K562 (cell line): ENCODE measurements around the gene OSGIN1. TPM values are rescaled to one million over a fixed set of nuclear protein-coding genes. Genes with fewer than 3 reads are reported as not detected.

Source experiments
- ATAC-seq: fragments of 200-7000 bp; cut with Tn5 transposase; 3 replicates; pipeline ENCODE4 v1.9.1; 2020; ENCODE audit warnings: moderate library complexity
- BruUV-seq: library from RNA; stranded (reverse); fragments of 400-500 nt; replicated peaks from 2 replicates; lab custom pipeline; 2021; lab: Mats Ljungman, UMichigan
- CTCF ChIA-PET: fragments of 300-600 bp; formaldehyde crosslinking; extraction: SDS; loops from one replicate; lab custom pipeline; 2021; ENCODE audit warnings: low intra/inter-chr PET ratio; lab: Yijun Ruan, JAX
- POLR2A ChIA-PET: fragments of 300-600, 350-650 bp; sonication (Branson Sonifier 250); formaldehyde crosslinking; extraction: SDS; loops from one replicate; lab custom pipeline; 2021; ENCODE audit warnings: antibody characterized with exemption, inconsistent platforms; lab: Yijun Ruan, JAX
- DNase-seq, 4 experiments: peaks; one replicate each; pipeline versions ENCODE4 v3.0.0 to v3.0.0-alpha.2; 2011 to 2018; ENCODE audit warnings: low spot score in 3 of 4, mixed read lengths in 3 of 4; ENCODE audit errors: extremely low read depth in 1 of 4
- FAIRE-seq: peaks from 2 replicates; lab custom pipeline; 2011; peaks lifted over from hg19 to GRCh38; lab: Jason Lieb, UNC
- H2AFZ ChIP-seq: 2 replicates; pipeline ENCODE4 v1.6.0; 2011; ENCODE audit warnings: low read depth, low read length, control low read depth, inconsistent platforms
- H3K27ac ChIP-seq: fragments of 200-600 bp; 3 replicates; pipeline ENCODE4 v1.8.0; 2011; ENCODE audit warnings: low read depth, mild to moderate bottlenecking, control low read depth, inconsistent platforms, low read length, moderate library complexity, mixed read lengths; ENCODE audit errors: extremely low read depth
- H3K27me3 ChIP-seq, 2 experiments: fragments of 300-600 bp in 1 of 2; 2 replicates in 1 of 2; 3 replicates in 1 of 2; pipeline versions ENCODE4 v1.6.0 to v1.8.0; 2011; ENCODE audit warnings: inconsistent platforms in 2 of 2, low read length in 2 of 2, mild to moderate bottlenecking in 1 of 2, mixed read lengths in 1 of 2, moderate library complexity in 1 of 2; ENCODE audit not compliant: control insufficient read depth in 2 of 2, insufficient read depth in 2 of 2
- H3K36me3 ChIP-seq: fragments of 300-600 bp; 3 replicates; pipeline ENCODE4 v1.8.0; 2011; ENCODE audit warnings: mild to moderate bottlenecking, low read length, inconsistent platforms; ENCODE audit not compliant: control insufficient read depth, insufficient read depth
- H3K4me1 ChIP-seq, 2 experiments: fragments of 200-600 bp in 1 of 2; replicated peaks in 1 of 2; 2 replicates in 1 of 2; 3 replicates in 1 of 2; pipeline versions ENCODE4 v1.5.1 to v1.8.0; 2011; ENCODE audit warnings: inconsistent platforms in 2 of 2, low read length in 2 of 2, mild to moderate bottlenecking in 1 of 2, mixed read lengths in 1 of 2, moderate library complexity in 1 of 2; ENCODE audit not compliant: control insufficient read depth in 2 of 2, insufficient read depth in 2 of 2
- H3K4me2 ChIP-seq: 2 replicates; pipeline ENCODE4 v1.6.1; 2011; ENCODE audit warnings: low read length, control low read depth, inconsistent platforms, mixed read lengths; ENCODE audit not compliant: insufficient read depth
- H3K4me3 ChIP-seq: fragments of 200-600 bp; sonication (generic), shearing (Covaris generic); 2 replicates; pipeline ENCODE4 v1.5.1; 2016; ENCODE audit warnings: control low read depth, inconsistent platforms
- H3K79me2 ChIP-seq: fragments of 200-600 bp; 3 replicates; pipeline ENCODE4 v1.8.0; 2011; ENCODE audit warnings: low read length, inconsistent platforms; ENCODE audit not compliant: control insufficient read depth, insufficient read depth
- H3K9ac ChIP-seq, 2 experiments: 2 replicates each; pipeline versions ENCODE4 v1.6.0 to v1.6.1; 2011; ENCODE audit warnings: low read depth in 2 of 2, low read length in 2 of 2, control low read depth in 1 of 2, inconsistent platforms in 1 of 2, mild to moderate bottlenecking in 1 of 2, mixed read lengths in 1 of 2; ENCODE audit not compliant: insufficient read depth in 1 of 2
- H3K9me1 ChIP-seq: one replicate; pipeline ENCODE4 v1.6.0; 2011; ENCODE audit warnings: inconsistent platforms, mild to moderate bottlenecking, low read length, moderate library complexity; ENCODE audit not compliant: control insufficient read depth, insufficient read depth
- H3K9me3 ChIP-seq: replicated peaks from 2 replicates; pipeline ENCODE4 v1.5.1; 2011; ENCODE audit warnings: low read depth, low read length, inconsistent platforms; ENCODE audit not compliant: control insufficient read depth, insufficient read depth
- H4K20me1 ChIP-seq: replicated peaks from 2 replicates; pipeline ENCODE4 v1.6.1; 2011; ENCODE audit warnings: low read length, inconsistent platforms, mixed read lengths; ENCODE audit not compliant: control insufficient read depth, insufficient read depth
- FOSL1 ChIP-seq: fragments of 200-800 bp; sonication (Bioruptor generic); conservative IDR thresholded peaks from 2 replicates; pipeline ENCODE4 v1.6.1; 2016; ENCODE audit warnings: missing genetic modification characterization, missing compliant biosample characterization
- RCOR1 ChIP-seq, 2 experiments: IDR thresholded peaks; 2 replicates each; pipeline ENCODE4 v1.6.1; 2012; ENCODE audit warnings: low read depth in 2 of 2, low read length in 2 of 2, borderline replicate concordance in 1 of 2, improper control_type of control experiment in 1 of 2
- WGBS: fragments of 100-300 bp; shearing (Covaris generic); methylation state at CpG from one replicate; pipeline ENCODE4 v1.1.6; 2016; ENCODE audit warnings: low coverage, mixed read lengths; ENCODE audit not compliant: insufficient coverage; ENCODE audit errors: missing lambda C conversion rate; 5-methylcytosine and 5-hydroxymethylcytosine counted together
- in situ Hi-C: fragments of 300-500 bp; cut with MboI; formaldehyde crosslinking; loops from 4 replicates; pipeline ENCODE4 v1.15.0; 2018; ENCODE audit warnings: inconsistent platforms, mixed read lengths
- intact Hi-C: fragments of 100-400 bp; cut with micrococcal nuclease; formaldehyde crosslinking; loops from 2 replicates; pipeline ENCODE4 v1.14.2; 2022
- polyA plus RNA-seq, 8 experiments: library from polyadenylated mRNA; depleted of rRNA in 4 of 8; stranded (reverse) in 5 of 8; unstranded in 3 of 8; fragments of >200 nt; fragmentation: Nextera tagmentation in 2 of 8; fragmentation: Illumina TruSeq in 1 of 8; extraction: Ambion mirVana in 2 of 8; extraction: Trizol in 1 of 8; gene quantifications; 2 replicates each; pipeline versions ENCODE4 v1.2.1 to v1.2.3, GENCODE V29; 2011 to 2014; ENCODE audit warnings: inconsistent platforms in 1 of 8, missing spikeins in 1 of 8
- total RNA-seq, 7 experiments: library from RNA; depleted of rRNA in 6 of 7; stranded (reverse); fragments of >200 nt in 6 of 7; fragmentation: Illumina TruSeq in 2 of 7; extraction: Trizol in 2 of 7; gene quantifications; 2 replicates each; pipeline versions ENCODE4 v1.2.1 to v1.2.3, GENCODE V29; 2011 to 2021; ENCODE audit warnings: low replicate concordance in 1 of 7
- TF ChIP-seq, protein P1 (sequence below): fragments of 250-450 bp; sonication (Bioruptor Pico); IDR thresholded peaks from 2 replicates; pipeline ENCODE4 v1.8.0; 2022; ENCODE audit warnings: moderate library complexity, mild to moderate bottlenecking, inconsistent platforms
- TF ChIP-seq, protein P2 (sequence below), 2 experiments: fragments of 450-650 bp in 1 of 2; sonication (generic) in 1 of 2; formaldehyde crosslinking in 1 of 2; IDR thresholded peaks in 1 of 2; conservative IDR thresholded peaks in 1 of 2; 2 replicates each; pipeline versions ENCODE4 v1.6.1 to v1.8.1; 2016 to 2023; ENCODE audit warnings: mild to moderate bottlenecking in 2 of 2, moderate library complexity in 2 of 2, inconsistent platforms in 1 of 2, missing genetic modification reagents in 1 of 2

The OSGIN1 gene
- total and polyA plus RNA-seq, 9 of the 15 experiments (the other 6 are each of a cell fraction or from before 2014, with no cell fraction given), result 0.03 to 3.6 (median 1.6) TPM

- intact Hi-C loops (no loop called here), in situ Hi-C loops (no loop called here)
- H3K79me2 ChIP-seq, result no peaks in the 10 kb centered on the region
- POLR2A ChIA-PET, result interaction anchor here (1.0 to 4.0 kb wide), 3 partner anchors 8 to 13 kb away, joined by 6 to 11 read pairs (median 10); no protein-coding TSS in a partner anchor
- H3K9ac ChIP-seq, result no peak overlapping the region
- H3K9me1 ChIP-seq, result no peaks in the 10 kb centered on the region
- H3K27me3 ChIP-seq, result peaks cover 71 to 92% of the 10 kb centered on the region in 2 experiments
- no peak for FAIRE-seq
- CTCF ChIA-PET, result no interaction called here
- TF ChIP-seq, protein P1, sequence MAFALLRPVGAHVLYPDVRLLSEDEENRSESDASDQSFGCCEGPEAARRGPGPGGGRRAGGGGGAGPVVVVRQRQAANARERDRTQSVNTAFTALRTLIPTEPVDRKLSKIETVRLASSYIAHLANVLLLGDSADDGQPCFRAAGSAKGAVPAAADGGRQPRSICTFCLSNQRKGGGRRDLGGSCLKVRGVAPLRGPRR (CRISPR knock-in tag), result no peak
- TF ChIP-seq FOSL1 (peak; percentile 34), RCOR1 (IDR thresholded peaks at IDR 0.05; ENCODE audit: borderline replicate concordance in 1 of 2, low read depth in 2 of 2, low read length in 2 of 2) (no peak)
- TF ChIP-seq, protein P2, sequence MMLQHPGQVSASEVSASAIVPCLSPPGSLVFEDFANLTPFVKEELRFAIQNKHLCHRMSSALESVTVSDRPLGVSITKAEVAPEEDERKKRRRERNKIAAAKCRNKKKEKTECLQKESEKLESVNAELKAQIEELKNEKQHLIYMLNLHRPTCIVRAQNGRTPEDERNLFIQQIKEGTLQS (IDR thresholded peaks at IDR 0.05), result peak; percentile 21; the same call in 1 of the 2 replicates
- TF ChIP-seq, protein P2 (CRISPR knock-in tag; conservative IDR thresholded peaks at IDR 0.05), result no peak
- H3K4me3 ChIP-seq, result no peak overlapping the region
- H4K20me1 ChIP-seq, result peaks cover 22% of the 10 kb centered on the region
- no peak overlapping the region for H2AFZ ChIP-seq
- no peaks in the 10 kb centered on the region for H3K9me3 ChIP-seq
- no TSS peak for BruUV-seq
- WGBS, result 2% methylated on average over 13 of the region's 13 CpGs
- no peak for DNase-seq
- H3K36me3 ChIP-seq, result no peaks in the 10 kb centered on the region
- H3K27ac ChIP-seq, result no peak overlapping the region
- H3K4me1 ChIP-seq, result no peaks in the 10 kb centered on the region
- no peak for ATAC-seq
- H3K4me2 ChIP-seq, result no peak overlapping the region
Observed at GRCh38 chr16:84000989-84001642, 48.1 kb downstream of the OSGIN1 start.
